IPS DF 6.9 (cell line): ENCODE data around the gene CA5A.

ENCODE experiments used
- DNase-seq: peaks from one replicate; pipeline ENCODE4 v3.0.0-alpha.2; 2013; ENCODE audit warnings: low read depth, low spot score
- H3K27ac ChIP-seq: one replicate; pipeline ENCODE4 v1.5.1; 2013; ENCODE audit warnings: low read length, control low read depth
- H3K27me3 ChIP-seq: 2 replicates; pipeline ENCODE4 v1.6.1; 2013; ENCODE audit warnings: mild to moderate bottlenecking, low read length; ENCODE audit not compliant: control insufficient read depth, insufficient read depth
- H3K36me3 ChIP-seq: 2 replicates; pipeline ENCODE4 v1.6.1; 2013; ENCODE audit warnings: low read length; ENCODE audit not compliant: control insufficient read depth, insufficient read depth
- H3K4me1 ChIP-seq: 2 replicates; pipeline ENCODE4 v1.6.1; 2013; ENCODE audit warnings: low read length; ENCODE audit not compliant: control insufficient read depth, insufficient read depth
- H3K4me3 ChIP-seq: 2 replicates; pipeline ENCODE4 v1.5.1; 2013; ENCODE audit warnings: mild to moderate bottlenecking, low read length
- H3K9me3 ChIP-seq: 2 replicates; pipeline ENCODE4 v1.6.1; 2013; ENCODE audit warnings: low read length, inconsistent platforms; ENCODE audit not compliant: control insufficient read depth, insufficient read depth
- WGBS: extraction: QIAGEN DNeasy Blood & Tissue Kit; methylation state at CpG from one replicate; pipeline ENCODE4 v1.1.7; 2013; ENCODE audit warnings: mixed read lengths, missing lambda C conversion rate; ENCODE audit not compliant: insufficient read length, insufficient coverage; 5-methylcytosine and 5-hydroxymethylcytosine counted together

CA5A gene

GRCh38 chr16:87964049-87964659 is 27.8 kb upstream of the CA5A start:
- no peak for DNase-seq
- peaks cover 6% of the 10 kb centered on the region; the same call in 1 of the 2 replicates for H3K4me1 ChIP-seq
- H3K4me3 ChIP-seq: no peak overlapping the region
- H3K9me3 ChIP-seq: no peaks in the 10 kb centered on the region
- H3K27me3 ChIP-seq: no peaks in the 10 kb centered on the region
- no CpG with 5 or more reads among the region's 19 CpGs for WGBS
- no peaks in the 10 kb centered on the region; the same call in 1 of the 2 replicates for H3K36me3 ChIP-seq
- no peak overlapping the region for H3K27ac ChIP-seq

GRCh38 chr16:87963400-87963799 is 27.1 kb upstream of the CA5A start:
- H3K27me3 ChIP-seq: no peaks in the 10 kb centered on the region
- H3K36me3 ChIP-seq: no peaks in the 10 kb centered on the region; the same call in 1 of the 2 replicates
- H3K27ac ChIP-seq: no peak overlapping the region
- H3K4me3 ChIP-seq: no peak overlapping the region
- no CpG with 5 or more reads among the region's 9 CpGs for WGBS
- no peak for DNase-seq
- H3K4me1 ChIP-seq: peaks cover 6% of the 10 kb centered on the region; the same call in 1 of the 2 replicates
- H3K9me3 ChIP-seq: no peaks in the 10 kb centered on the region

- no CpG with 5 or more reads among the region's 4 CpGs for WGBS
Observed at GRCh38 chr16:87961623-87962022, 25.3 kb upstream of the CA5A start.

GRCh38 chr16:87960852-87961251 is 24.5 kb upstream of the CA5A start:
- peaks cover 6% of the 10 kb centered on the region; the same call in 1 of the 2 replicates for H3K4me1 ChIP-seq
- no peak overlapping the region for H3K27ac ChIP-seq
- no CpG with 5 or more reads among the region's 8 CpGs for WGBS

More at GRCh38 chr16:87961623-87962022, 25.3 kb upstream of the CA5A start:
- Histone ChIP-seq H3K27ac (no peak overlapping the region), H3K4me3 (no peak overlapping the region), H3K9me3 (no peaks in the 10 kb centered on the region), H3K4me1 (peaks cover 6% of the 10 kb centered on the region; the same call in 1 of the 2 replicates), H3K27me3 (no peaks in the 10 kb centered on the region), H3K36me3 (no peaks in the 10 kb centered on the region; the same call in 1 of the 2 replicates)
- DNase-seq: no peak

DNA sequence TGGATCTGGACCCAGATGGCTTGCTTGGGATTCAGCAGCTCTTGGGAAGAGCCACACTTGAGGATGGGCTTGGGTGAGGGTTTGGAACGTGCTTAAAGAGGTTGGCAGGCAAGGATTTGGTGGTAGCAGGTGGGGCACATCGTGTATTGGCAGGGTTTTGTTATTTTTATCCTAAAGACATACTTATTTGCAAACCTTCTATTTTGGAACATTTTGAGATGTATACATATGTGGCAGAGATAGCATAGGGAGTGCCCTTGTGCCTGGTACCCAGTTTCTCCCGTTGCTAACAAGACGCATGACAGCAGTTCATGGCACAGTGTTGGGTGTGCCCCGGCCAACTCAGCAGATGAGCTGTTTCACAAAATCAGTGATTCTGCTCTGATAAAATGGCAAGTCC is 24.0 kb upstream of the CA5A start:
- no peaks in the 10 kb centered on the region for H3K9me3 ChIP-seq
- H3K27me3 ChIP-seq: no peaks in the 10 kb centered on the region
- no peak overlapping the region for H3K27ac ChIP-seq
- no peaks in the 10 kb centered on the region; the same call in 1 of the 2 replicates for H3K36me3 ChIP-seq
- no peak overlapping the region for H3K4me3 ChIP-seq
- no CpG with 5 or more reads among the region's 5 CpGs for WGBS
- peaks cover 7% of the 10 kb centered on the region; the same call in 1 of the 2 replicates for H3K4me1 ChIP-seq
- no peak for DNase-seq

More at GRCh38 chr16:87960852-87961251, 24.5 kb upstream of the CA5A start:
- no peaks in the 10 kb centered on the region for H3K9me3 ChIP-seq
- H3K4me3 ChIP-seq: no peak overlapping the region
- no peaks in the 10 kb centered on the region; the same call in 1 of the 2 replicates for H3K36me3 ChIP-seq
- DNase-seq: no peak
- H3K27me3 ChIP-seq: no peaks in the 10 kb centered on the region

DNA sequence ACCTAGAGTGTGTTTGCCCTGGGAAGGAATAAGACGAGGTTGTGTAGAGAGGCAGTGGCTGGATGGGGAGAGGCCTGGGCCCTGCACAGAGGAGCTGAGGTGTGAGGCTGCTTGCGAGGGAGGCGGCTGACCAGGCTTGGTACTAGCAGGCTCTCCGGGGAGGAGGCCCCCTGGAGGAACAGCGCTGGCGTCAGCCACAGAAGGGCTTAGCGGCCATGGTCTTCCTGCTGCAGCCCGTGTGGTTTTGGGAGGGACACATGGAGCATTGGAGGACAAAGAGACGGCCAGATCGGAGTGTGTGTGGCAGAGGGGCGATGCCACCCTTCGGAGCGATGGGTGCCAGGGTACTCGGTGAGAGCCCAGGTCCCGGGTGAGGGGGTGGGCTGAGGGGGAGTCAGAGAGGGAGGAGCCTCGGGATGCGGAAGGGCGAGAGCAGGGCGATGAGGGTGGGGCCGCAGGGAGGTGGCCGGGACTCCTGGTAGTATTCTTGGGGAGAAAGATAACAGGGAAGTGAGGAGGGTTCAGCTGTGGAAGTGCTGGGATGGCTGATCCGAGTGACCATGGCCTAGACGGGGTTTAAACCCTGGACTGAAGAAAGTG is 23.2 kb upstream of the CA5A start:
- Histone ChIP-seq H3K27ac (no peak overlapping the region), H3K4me1 (peaks cover 5% of the 10 kb centered on the region; the same call in 1 of the 2 replicates), H3K9me3 (no peaks in the 10 kb centered on the region), H3K27me3 (no peaks in the 10 kb centered on the region), H3K36me3 (no peaks in the 10 kb centered on the region; the same call in 1 of the 2 replicates), H3K4me3 (no peak overlapping the region)
- no CpG with 5 or more reads among the region's 23 CpGs for WGBS
- DNase-seq: no peak

GRCh38 chr16:87958632-87959031 is 22.3 kb upstream of the CA5A start:
- H3K9me3 ChIP-seq: no peaks in the 10 kb centered on the region
- WGBS: no CpG with 5 or more reads among the region's 9 CpGs
- no peak overlapping the region for H3K4me3 ChIP-seq
- no peaks in the 10 kb centered on the region; the same call in 1 of the 2 replicates for H3K36me3 ChIP-seq
- no peak overlapping the region for H3K27ac ChIP-seq
- H3K27me3 ChIP-seq: no peaks in the 10 kb centered on the region
- no peak for DNase-seq
- peaks cover 5% of the 10 kb centered on the region; the same call in 1 of the 2 replicates for H3K4me1 ChIP-seq

DNA sequence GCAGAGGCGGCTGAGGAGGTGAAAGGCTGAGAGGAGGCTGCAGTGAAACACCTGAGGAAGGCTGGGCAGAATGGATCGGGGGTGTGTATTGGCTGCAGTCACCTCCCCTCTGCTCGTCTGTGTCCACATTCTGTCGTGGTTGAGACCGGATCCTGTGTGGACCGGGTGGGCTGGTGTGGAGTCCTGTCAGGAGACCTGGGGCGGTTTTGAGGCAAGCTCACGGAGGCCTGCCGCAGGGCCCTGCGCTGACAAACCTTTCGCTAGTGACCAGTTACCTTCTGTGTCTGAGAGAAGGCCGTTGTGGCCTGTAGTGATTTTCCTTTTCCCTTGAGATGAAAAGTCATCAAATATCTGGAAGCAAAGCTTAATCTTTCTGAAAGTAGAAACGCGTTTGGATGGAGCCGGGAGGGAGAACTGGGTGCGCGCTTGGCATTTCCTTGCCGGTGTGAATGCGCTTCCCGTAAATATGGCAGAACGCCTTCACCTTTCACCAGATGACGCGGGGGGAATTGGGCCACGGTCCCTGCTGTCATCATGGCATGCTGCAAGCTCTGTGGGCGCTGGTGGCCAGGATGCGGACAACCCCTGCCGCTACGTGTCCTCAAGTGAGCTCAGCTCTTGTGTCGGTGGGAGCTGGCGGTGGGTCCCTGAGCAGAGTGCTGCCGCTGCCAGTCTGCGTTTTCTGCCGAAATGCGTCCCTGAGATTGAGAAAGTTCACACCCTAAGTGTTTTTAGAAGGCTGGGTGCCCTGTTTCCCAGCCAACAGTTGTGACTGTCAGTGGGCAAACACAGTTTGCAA is 21.2 kb upstream of the CA5A start:
- Histone ChIP-seq H3K4me3 (no peak overlapping the region), H3K9me3 (no peaks in the 10 kb centered on the region), H3K4me1 (peaks cover 5% of the 10 kb centered on the region; the same call in 1 of the 2 replicates), H3K27me3 (no peaks in the 10 kb centered on the region), H3K36me3 (no peaks in the 10 kb centered on the region; the same call in 1 of the 2 replicates), H3K27ac (no peak overlapping the region)
- no peak for DNase-seq
- WGBS: no CpG with 5 or more reads among the region's 34 CpGs

DNA sequence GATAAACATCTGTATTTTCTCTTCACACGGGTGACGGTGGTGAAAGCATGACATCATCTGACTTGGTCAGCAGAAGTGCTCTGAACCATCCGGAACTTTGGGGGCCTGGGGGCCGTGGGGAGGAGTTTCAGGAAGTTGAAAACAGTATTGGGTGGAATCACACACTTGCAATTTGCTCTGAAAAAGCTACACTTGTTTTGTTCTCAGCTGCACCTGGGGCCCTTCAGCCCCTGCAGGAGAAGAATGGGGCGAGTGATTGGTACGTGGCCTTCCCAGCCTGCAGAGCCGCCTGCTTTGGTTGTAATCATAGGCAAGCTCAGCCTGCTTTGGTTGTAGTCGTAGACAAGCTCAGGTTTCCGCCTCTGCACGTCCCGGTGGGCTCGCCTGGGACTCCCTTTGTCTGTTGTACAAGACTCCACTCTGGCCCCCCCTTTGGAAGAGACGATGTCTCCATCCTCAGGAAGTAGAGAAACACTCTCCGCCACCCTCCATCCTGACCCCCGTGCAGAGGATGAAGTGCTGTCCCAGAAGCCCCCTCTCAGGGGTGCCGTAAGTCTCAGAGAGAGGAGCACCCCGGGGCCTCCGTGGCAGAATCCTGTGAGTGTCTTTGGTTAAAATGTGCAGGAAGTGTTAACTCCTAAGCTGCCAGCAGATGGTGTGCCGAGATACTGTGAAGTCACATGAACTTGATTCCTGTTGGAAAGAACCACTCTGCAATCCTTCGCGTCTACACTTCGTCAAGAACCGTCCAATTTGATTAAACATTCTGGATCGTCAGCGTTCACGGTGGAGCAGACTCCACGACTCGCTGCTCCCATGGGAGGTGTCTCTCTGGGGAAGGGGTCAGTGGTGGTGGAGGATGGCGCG is 20.3 kb upstream of the CA5A start:
- H3K27me3 ChIP-seq: no peaks in the 10 kb centered on the region
- no peaks in the 10 kb centered on the region; the same call in 1 of the 2 replicates for H3K36me3 ChIP-seq
- no CpG with 5 or more reads among the region's 30 CpGs for WGBS
- no peak overlapping the region for H3K4me3 ChIP-seq
- DNase-seq: no peak
- H3K4me1 ChIP-seq: peaks cover 5% of the 10 kb centered on the region; the same call in 1 of the 2 replicates
- no peaks in the 10 kb centered on the region for H3K9me3 ChIP-seq
- H3K27ac ChIP-seq: no peak overlapping the region

GRCh38 chr16:87956098-87956364 is 19.7 kb upstream of the CA5A start:
- no peak overlapping the region for H3K4me3 ChIP-seq
- H3K36me3 ChIP-seq: no peaks in the 10 kb centered on the region; the same call in 1 of the 2 replicates
- H3K27ac ChIP-seq: no peak overlapping the region
- no peak for DNase-seq
- no CpG with 5 or more reads among the region's 3 CpGs for WGBS
- H3K4me1 ChIP-seq: peaks cover 5% of the 10 kb centered on the region; the same call in 1 of the 2 replicates
- H3K9me3 ChIP-seq: no peaks in the 10 kb centered on the region
- H3K27me3 ChIP-seq: no peaks in the 10 kb centered on the region
